GM19351 (cell line): ENCODE data around the gene FBN2.
"Not testable (repeated sequence)": the region's sequence is repeated elsewhere in the genome, so short reads cannot be mapped to it uniquely, and the experiment has no call there.

Source experiments
- ATAC-seq: cut with Tn5 transposase; IDR thresholded peaks from one replicate; pipeline ENCODE4 v1.9.1; 2021; ENCODE audit warnings: mild to moderate bottlenecking, moderate library complexity; ENCODE audit not compliant: unreplicated experiment

Gene FBN2

DNA sequence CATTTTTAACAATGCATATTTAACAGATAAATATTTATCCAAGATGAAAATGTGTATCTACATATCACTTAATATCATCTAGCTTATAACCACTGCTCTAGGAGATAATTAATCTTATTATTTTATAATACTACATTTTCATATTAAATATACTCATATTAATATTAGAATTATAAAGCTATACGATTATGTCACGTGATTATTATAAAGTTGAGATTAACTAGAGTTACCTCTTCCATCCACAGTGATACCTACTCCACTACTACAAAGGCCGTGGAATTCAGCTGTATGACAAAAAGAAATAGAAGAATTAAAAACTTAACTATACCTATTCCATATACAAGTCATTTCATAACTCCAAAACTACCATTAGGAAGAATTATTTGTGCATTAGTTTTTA, 171.9 kb downstream of the FBN2 start:
- ATAC-seq, result no peak

DNA sequence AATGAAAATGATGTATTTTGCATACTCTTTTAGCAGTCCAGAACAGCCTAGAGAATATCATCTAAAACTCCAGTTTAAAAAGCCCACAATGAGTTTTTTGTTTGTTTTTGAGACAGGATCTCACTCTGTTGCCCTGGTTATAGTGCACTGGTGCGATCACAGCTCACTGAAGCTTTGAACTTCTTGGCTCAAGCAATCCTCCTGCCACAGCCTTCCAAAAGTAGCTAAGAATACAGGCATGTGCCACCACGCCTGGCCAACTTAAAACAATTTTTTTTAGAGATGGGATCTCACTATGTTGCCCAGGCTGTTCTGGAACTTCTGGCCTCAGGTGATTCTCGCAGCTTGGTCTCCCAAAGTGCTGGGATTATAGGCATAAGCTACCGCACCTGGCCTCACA, 175.7 kb downstream of the FBN2 start:
- no peak for ATAC-seq

DNA sequence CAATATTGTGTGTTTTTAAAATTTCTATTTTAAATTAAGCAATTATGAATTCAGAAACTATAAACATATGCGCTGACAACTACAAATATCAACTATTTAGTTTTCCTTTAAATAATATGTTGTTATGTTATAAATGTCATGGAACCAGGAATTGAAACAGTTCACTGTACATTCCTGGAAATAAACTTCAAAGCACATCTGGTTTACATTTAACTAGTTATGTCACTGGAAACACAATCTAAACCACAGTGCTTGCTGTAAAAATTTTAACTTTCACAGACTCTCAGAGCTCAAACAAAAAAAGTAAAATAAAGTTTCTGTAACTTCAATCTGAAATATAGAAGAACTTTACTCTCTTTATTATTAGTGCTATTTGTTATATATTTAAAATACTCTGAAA, 179.2 kb downstream of the FBN2 start:
- ATAC-seq, result no peak

DNA sequence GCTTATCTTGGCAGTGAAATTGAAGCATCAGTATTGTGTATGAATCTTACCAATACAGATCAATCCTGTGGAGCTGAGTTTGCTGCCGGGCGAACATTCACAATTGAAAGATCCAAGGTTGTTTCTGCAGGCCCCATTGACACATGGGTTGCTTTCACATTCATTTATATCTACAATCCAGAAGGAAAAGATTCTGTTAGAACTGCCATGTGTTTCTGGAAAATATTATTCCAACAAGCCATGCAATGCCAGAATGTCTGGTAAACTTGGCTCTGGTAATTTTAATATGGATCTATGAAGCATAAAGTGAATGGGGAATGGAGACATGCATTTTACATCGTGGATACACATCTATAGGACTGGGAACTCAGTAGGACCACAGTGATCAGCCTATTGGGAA, 180.8 kb downstream of the FBN2 start:
- ATAC-seq, result no peak

GRCh38 chr5:128355961-128356360, 182.1 kb downstream of the FBN2 start:
- ATAC-seq, result no peak

GRCh38 chr5:128353441-128354107, 184.5 kb downstream of the FBN2 start:
- ATAC-seq, result no peak

GRCh38 chr5:128350705-128351104, 187.3 kb downstream of the FBN2 start:
- no peak for ATAC-seq

- no peak for ATAC-seq
These were observed 188.8 kb downstream of the FBN2 start for GRCh38 chr5:128349044-128349858.

DNA sequence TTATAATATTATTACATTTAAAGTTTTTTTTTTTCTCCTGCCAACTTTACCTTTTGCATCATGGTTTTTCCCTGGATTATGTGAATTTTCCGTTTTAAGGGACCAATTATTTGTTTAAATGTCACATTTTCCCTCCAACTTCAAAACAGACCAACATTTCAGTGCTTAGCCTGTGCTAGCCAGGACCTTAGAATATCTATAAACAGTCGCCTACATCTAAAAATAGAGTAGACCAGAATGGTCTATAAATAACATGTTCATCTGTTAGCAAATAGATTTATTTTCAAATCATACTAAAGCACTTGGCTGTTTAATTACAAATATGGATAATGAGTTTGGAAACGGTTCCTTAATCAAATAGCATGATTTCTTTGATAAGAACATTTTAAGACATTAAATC, 192.0 kb downstream of the FBN2 start:
- ATAC-seq, result no peak

GRCh38 chr5:128345247-128345646, 192.8 kb downstream of the FBN2 start:
- ATAC-seq, result no peak

GRCh38 chr5:128343168-128343567, 194.9 kb downstream of the FBN2 start:
- no peak for ATAC-seq

DNA sequence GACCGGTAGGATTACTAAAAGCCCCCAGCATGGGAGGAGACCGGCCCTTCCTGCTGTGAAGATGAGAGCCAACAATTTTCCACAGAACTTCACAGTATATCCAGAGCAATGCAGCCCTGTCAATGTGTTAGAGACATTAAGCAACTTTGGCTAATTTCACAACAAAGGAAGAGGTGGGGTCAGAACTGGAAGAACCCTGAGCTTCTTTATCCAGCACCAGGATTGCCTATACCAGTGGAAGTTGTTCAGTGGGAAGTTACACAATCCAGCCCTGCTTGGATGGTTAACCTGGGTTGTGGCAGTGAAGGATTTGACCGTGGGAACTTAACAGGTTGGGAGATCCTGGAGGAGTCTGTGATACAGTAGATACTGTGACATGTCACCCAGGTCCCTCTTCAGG, 197.0 kb downstream of the FBN2 start:
- no peak for ATAC-seq

DNA sequence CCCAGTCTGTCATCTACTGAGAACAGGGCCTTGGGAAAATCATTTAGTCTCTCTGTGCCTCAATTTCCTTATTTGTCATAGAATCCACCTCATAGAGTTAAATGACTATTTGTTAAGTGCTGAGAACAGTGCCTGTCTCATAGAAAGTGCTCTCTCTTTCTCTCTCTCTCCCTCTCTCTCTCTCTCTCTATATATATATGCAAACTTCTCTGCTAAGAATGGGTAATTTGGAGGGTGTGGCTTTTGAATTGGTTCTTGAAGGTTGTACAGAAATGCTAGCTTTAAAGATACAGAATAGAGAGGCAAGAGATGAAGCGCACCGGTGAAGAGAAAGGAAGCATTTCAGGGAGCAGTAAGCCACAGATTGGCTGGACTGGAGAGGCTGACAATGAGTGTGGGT, 197.4 kb downstream of the FBN2 start:
- no peak for ATAC-seq

DNA sequence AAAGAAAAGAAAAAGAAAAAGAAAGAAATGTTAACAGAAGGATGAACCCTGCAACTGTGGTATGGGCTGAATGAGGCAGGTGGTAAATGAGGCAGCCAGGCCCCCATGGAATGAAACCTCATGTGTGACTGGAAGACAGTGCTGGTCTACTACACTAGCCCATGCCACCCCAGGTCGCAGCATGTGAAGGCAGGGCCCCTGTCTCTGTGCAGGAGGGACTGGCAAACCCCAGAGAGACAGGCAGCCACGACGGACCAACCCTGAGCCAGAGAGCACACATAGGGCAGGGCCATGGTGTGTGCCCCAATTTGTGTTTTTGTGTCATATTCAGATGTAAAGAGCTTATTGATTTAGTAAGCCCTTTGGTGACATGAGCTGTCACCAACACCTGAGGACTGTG, 198.5 kb downstream of the FBN2 start:
- ATAC-seq, result no peak

- ATAC-seq, result no peak
These were observed 199.4 kb downstream of the FBN2 start for GRCh38 chr5:128338649-128339048.

GRCh38 chr5:128335339-128335738, 202.7 kb downstream of the FBN2 start:
- no peak for ATAC-seq

DNA sequence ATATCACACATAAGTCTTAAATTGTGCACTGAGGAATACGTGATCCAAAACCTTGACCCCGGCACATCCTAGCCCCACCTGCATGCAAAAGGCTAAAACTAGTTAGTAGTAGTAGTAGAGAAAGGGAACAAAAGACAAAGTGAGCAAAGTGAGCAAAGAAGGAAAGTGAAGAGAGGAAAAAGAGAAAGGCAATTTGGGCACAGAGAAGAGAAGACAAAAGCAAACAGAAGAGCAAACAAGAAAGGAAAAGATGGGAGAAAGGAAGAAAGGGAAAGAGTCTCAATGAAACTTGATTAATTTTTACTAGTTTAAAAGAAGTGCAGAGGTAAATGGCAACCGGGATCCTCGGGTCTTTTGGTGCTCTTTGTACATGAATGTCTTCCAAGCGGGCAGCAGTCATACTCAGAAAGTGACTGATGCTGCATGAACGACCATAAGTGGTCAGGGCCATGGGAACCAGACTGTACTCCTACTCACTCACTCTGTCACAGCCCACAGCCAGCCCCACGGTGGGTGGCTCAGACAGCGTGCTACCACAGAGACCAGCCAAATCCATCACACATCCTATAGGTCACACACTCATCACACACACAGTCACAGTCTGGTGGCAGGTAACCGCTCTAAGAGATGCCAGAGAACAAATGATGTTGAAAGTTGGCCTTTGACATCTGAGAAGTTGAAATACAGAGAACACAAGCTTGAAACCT, 203.9 kb downstream of the FBN2 start:
- ATAC-seq, result no peak

- ATAC-seq, result no peak
These were observed 206.8 kb downstream of the FBN2 start for GRCh38 chr5:128331261-128331660.

DNA sequence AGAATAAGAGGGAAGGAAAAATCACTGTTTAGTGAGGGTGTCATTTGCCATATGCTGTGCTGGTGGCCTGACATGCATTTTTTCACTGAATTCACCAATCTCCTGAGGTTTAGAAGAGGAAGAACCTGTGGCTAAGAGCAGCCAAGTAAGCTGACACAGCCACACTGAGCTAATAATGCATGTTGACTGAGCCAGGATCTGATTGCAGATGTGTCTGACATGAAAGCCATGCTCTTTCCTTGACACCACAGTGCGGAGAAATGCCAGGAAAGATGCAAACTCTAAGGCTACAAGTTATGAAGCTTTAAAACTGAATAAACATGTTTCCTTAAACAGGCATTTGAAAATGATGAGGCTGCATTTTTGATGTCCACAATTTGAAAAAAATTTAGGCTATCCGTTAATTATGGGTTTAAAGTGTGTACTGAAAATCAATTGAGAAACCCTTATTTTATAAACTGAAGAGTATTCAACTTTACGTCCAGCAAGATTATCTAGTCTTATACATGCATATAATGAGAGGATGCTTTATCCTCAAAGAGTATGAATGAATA, 208.6 kb downstream of the FBN2 start:
- no peak for ATAC-seq

GRCh38 chr5:128328446-128328845, 209.6 kb downstream of the FBN2 start:
- ATAC-seq, result no peak

GRCh38 chr5:128328007-128328406, 210.0 kb downstream of the FBN2 start:
- no peak for ATAC-seq

DNA sequence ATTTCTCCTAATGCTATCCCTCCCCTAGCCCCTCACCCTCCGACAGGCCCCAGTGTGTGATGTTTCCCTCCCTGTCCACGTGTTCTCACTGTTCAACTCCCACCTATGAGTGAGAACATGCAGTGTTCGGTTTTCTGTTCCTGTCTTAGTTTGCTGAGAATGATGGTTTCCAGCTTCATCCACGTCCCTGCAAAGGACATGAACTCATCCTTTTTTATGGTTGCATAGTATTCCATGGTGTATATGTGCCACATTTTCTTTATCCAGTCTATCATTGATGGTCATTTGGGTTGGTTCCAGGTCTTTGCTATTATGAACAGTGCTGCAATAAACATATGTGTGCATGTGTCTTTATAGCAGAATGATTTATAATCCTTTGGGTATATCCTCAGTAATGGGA, 216.6 kb downstream of the FBN2 start:
- ATAC-seq, result not testable (repeated sequence)
